SK-N-DZ (cell line): ENCODE data around the gene KIZ.
A peak's percentile ranks its signal among the peaks of the same experiment; 100 is the strongest.

Experiments
- DNase-seq: peaks from one replicate; pipeline ENCODE4 v3.0.0-alpha.2; 2015; ENCODE audit warnings: low spot score

Gene KIZ

DNA sequence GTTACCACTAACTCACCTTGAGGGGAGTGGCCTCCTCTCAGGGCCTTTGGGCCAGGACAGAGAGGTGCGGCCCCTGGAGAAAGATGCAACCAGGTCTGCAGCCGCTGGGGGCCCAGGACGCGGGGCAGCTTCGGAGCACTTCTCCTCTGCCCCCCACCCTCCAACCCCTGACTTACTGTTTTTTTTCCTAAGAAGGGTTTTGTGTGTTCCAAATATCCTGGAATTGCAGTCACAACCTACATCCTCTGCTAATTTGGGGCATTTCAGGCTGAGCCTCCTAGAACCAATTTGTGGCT lies 21.5 kb upstream of the KIZ start:
- DNase-seq: no peak

DNA sequence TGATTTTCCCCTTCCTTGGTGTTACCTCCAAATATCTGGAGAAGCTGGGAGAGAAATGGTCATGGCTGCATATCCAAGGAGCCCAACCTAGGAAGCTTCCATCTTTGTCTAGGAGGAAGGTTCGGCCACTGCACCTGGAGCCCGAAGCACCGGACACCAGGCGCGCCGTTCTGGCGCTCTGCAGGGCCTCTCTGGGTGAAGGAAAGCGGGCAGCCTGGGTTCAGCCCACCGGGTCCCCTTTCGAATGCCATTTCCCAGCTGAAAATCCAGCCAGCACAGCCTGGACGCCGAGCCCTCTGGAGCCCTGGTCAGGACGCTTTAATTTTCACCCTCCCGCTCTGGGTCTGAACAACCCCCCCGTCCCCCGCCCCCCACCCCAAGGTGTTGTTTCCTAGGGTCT lies 21.0 kb upstream of the KIZ start:
- DNase-seq: no peak

DNA sequence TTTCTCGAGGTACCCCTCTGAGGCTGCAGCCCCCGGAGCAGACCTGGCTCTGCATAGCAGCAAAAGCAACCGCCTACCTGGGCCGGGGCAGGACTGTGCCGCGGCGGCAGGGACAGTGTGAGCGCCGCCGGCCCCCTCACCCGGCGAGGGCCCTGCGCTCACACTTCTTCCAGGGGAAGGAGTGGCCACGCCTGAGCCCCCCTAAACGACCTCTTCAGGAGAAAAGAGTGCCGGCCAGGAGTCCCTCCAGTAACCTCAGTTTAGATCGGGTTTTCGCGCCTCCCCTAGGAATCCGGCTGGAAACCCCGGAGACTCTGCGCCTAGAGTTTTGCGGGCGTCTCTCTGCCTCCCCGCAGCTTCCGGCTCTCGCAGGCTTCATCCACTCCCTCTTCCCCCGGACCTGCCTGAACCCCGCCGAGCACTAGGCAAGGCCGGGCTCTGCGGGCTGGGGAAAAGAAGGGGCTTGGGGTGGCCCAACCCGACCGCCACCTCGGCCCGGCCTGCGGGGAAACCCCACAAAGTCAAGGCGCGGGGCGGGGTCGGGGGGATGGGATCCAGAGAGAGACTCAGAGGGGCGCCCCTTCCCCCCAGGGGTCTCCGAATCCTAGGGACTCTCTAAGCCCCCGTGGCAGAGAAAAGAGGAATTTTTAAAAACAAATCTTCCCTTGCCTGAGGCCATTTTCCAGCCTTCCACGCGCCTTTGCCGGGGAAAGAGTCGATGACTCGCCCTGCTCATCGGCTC lies 20.3 kb upstream of the KIZ start:
- no peak for DNase-seq

DNA sequence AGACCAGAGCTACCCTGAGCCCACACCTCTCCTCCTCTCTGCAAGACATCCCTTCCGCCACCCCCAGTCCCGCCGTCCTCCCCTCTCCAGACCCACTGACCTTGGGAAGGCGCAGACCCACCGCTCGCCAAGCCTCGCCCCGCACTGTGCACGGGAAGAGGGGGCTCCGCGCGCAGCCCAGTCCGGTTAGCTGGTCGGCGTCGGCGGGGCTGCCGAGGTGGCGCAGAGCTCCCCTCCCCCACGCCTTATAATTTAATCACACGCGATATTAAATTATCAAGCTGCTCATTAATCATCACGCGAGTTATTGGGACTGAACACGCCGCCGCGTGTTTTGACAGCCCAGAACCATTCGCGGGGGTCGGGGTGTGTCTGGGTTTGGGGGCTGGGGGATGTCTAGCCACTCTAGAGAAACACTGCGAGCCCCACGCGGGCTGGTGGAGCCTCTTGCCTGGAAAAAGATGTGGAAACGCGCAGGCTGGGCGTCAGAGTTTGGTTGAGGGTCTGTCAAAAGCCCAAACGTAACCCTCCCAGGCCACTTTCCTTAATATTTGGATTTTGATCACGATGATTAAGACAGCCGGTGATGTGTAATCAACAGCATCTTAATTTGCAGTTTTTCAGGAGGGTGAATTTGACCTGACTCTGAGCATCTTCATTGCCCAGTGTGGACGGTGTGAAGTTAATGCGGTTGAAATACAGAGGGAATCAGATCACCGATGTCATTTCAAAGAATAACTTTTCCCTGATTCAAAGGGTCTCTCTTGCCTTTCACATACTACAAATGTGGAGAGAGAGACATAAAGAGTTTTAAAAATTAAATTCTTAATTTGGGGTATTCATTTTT lies 19.5 kb upstream of the KIZ start, which contains the start of gene LINC00237:
Gene LINC00237 (minus strand): TSS at position 188 of the 847 bp plus-strand sequence.
- no peak for DNase-seq

DNA sequence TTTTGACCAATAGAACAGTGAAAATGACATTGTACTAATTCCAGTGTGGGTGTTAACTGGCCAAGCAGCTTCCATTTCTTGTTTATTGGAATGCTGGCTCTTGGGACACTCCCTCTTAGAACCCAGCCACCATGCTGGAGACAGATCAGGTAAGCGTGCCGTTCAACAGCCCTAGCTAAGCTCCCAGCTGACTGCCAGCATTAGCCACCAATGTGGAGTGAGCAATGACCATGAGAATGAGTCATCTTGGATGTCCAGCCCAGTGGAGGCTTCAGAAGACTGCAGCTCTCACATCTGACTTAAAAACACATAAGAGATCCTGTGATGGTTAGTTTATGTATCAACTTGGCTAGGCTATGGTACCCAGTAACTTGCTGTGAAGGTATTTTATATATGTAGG lies 16.7 kb upstream of the KIZ start:
- no peak for DNase-seq

DNA sequence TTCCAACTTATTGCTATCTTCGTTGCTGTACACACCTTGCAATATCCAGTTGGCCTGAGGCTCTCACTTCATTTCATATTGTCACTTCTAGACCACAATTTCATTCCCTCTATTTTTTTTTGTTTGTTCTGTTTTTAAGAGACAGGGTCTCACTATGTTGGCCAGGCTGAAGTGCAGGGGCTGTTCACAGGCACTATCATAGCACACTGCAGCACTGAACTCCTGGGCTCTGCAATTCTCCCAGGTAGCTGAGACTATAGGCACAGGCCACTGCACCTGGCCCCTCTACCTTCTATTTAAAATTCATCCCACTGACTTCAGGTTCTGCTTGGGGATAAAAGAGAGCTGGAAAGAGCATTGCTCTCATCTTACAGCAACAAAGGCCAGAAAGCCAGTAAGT lies 15.1 kb upstream of the KIZ start:
- DNase-seq: no peak

DNA sequence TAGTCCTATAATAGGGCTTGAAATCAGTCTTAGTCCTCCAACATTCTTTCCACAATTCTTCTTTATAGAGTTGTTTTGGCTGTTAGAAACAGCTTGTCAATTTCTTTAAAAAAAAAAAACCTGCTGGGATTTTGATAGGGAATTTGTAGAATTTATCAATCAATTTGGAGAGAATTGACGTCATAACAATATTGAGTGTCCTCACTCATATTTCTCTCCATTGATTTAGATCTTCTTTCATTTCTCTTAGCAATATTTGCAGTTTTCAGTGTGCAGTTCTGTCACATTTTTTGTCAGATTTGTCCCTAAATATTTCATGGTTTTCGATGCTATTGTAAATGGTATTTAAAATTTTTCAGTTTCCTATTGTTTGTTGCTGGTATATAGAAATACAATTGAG lies 14.5 kb upstream of the KIZ start:
- DNase-seq: no peak

DNA sequence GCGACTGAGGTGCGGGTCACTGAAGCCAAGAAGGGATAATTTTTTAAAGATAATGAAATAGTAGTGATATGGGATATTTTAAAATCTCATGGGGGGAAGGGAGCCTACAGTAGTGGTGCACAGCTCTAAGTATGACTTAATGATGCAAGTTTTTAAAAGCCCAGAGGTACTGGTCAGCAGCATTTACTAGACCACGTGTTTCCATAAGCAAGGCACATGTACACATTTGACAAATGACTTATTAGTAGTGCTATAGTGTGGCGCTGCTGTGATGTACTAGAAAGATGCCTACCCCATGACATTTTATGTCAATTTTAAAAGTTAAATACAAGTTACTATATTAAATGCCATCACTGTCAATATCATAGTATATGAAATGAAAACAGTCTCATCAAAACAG lies 12.2 kb upstream of the KIZ start:
- no peak for DNase-seq

DNA sequence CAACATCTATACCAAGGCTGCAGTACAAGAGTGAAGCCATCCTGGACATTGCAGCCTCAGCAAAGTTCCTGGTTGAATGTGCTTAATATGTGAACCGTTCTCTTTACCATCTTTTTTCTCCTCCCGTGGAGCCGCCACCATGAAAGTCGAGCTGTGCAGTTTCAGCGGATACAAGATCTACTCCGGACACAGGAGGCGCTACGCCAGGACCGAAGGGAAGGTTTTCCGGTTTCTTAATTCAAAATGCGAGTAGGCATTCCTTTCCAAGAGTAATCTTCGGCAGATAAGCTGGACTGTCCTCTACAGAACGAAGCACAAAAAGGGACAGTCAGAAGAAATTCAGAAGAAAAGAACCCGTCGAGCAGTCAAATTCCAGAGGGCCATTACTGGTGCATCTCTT lies 11.3 kb upstream of the KIZ start:
- no peak for DNase-seq

DNA sequence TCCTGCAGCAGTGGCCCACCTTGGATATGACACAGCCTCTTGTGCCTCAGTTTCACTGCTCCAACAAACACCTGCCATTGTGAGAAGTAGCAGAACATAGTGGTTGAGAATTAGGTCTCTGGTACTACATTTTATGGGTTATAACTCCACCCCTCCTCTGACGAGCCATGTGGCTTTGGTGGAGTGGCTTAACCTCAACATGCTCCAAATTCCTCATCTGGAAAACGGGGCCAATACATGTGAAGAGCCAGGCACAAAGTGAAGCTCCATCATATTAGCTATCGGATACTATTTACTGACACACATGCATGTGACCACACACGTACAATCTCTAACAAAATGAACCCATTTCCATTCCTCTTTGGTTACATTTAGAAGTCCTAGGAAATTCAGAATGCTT lies 8.4 kb upstream of the KIZ start:
- DNase-seq: no peak

DNA sequence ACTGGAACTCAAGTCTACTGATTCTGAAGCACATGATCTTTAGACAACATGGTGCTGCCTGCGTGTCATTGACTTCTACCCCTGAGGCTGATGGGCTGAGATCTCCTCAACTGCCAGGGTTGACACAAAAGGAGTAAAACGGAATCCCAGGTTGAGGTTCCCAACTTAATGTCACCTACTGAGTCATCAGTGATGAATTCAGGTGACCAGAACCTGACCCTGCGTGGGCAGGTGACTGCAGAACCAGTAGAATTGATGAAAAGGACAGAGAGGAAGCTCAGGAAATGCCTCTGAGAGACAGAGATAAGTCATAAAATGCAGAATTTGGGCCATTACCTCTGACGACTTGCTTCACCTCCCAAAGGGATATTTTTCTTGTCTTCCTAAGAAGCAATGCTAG lies 7.7 kb upstream of the KIZ start:
- DNase-seq: no peak

DNA sequence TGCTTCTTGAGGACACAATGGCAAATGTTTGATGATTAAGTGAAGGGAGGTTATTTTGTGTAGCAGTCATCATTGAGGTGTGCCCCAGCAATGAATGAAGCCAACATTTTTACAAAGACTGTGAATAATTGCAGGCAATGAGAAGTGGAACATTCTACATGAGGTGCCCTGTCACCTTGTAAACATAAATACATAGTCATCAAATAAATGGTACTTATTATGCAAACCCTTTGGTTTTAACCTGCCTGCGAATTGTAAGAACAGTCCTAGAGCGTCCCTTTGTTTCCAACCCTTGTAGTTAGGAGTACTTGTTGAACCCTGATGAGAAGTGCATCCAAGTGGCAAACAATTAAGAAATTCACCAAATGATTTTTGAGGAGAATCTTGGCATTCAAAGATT lies 7.1 kb upstream of the KIZ start:
- no peak for DNase-seq

DNA sequence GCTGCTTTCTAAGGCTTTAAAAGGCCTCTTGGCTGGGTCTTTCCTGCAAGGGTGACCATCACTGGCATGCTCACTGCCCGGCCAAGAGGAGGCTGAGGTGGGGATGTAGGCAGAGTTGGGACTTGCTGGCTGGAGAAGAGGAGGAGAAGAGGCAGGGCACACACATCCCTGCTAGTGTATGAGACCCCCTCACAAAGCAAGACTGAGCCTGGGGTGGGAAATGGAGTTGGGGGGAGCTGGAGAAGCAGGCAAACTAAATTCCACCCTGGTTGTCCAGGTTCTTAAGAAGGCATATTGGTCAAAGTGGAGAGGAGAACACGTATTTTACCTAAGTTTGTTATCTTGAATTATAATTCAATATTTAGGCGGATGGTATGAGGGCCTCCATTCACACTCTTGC lies 1.7 kb upstream of the KIZ start:
- DNase-seq: no peak

DNA sequence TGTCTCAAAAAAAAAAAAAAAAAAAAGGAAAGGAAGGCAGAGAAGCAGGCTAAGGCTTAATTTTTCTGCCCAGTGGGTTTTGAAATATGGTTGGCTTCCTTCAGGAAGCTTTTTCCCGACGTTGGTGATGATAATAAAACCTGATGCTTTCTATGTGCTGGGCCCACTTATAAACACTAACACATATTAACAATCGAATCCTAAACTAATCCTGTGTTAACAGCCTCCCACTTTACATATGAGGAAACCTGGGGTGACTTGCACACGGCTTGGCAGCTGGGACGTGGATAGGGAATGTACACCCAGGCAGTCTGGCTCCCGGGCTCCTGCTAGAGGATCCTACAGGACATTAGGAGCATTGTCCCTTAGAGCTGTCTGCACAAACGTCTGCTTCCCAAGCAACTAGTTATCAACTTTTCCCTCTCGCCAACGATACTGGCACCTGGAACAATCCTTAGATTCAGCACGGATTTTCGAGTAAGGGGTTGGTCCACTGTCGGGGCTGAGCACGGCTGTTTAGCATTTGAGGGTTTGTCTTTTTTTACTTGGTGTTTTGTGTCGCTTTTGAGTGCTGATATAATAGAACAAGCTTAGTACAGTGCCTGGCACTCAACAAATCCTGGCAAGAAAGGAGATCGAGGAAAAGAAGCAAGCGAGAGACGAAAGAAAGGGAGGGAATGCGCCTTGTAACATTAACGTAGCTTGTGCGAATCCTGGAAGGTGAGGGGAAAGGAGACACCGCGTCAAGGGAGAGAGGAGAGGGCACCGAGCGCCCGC lies 622 bp upstream of the KIZ start:
- peak; percentile 74 for DNase-seq

DNA sequence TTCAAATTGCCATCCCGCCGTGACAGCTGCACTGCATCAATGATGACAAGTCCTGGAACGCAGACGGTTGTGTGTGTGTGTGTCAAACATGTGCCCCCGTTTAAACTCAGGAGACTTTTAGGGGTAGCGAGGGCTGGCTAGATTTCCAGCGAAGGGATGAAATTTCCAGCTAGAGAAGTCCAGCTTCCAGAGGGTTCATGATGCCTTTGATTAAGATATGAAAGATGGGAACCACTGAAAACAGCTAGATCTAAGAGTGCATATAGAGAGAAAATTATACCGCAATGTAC lies 644 bp downstream of the KIZ start:
- no peak for DNase-seq

DNA sequence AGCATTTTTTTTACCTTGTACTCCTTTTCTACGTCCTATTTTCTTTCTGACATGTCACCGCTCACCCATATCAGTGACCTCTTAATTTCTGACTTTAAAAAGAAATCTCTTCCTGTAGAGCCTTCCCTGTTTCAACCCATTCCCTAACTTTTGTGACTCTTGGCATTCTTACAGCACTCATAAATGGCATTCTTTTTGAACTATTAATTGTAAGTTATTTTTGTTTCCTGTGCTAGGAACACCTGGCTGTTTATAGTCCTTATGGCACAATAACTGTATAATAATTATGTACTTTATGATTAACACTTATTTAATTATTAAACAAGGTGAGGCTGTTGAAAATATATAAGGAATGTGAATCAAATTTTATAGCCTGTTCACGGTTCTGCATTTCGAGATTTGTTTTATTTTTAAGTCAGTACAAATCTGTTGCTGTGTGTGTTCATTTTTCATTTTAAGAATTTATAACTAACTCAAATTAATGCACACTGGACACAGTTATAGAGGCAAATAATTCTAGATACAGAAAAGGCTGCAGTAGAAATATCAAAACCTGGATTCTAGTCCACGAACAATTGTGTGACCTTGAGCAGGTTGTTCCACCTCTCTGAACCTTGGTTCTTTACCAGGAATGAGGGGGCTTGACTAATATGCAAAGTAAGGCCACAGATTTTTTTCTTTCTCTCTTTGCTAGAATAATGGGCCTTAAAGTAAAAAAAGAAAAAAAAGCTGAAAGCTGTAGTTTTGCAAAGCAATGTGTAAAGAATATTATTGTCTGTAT lies 1.5 kb downstream of the KIZ start:
- DNase-seq: no peak

DNA sequence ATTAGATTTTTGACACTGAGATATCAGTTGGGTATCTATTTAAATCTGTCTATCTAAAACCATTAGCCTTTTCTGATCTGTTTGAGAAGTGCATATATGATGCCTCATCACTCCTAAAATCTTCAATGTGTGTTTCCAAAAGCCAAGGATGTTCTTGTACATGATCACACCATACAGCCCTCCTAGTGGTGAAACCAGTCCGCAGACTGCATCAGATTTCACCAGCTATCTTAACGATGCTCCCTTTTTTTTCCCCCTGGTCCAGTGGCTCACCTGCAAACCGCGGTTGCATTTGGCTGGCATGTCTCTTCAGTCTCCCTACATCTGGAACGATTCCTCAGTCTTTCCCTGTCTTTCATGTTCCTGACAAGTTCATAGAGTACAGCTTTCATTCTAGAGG lies 4.0 kb downstream of the KIZ start:
- no peak for DNase-seq

DNA sequence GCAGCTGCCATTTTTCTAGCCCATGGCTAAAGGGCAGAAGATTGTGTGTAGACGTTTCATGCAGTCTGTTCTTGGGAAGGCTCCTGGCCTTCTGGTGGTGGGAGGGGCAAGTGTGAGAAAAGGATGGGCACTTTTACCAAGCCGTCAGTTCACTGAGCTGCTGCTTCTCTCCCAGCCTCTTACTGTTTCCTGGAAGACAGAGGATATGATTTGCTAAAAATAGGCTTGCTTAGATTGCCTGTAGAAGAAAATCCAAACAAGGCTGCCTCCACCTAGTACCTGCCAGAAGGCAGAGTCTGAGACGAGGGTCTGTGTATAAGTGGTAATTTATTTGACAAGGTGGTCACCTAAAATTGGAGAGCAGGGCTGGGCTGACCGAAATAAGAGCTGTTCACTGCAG lies 7.5 kb downstream of the KIZ start:
- DNase-seq: no peak

DNA sequence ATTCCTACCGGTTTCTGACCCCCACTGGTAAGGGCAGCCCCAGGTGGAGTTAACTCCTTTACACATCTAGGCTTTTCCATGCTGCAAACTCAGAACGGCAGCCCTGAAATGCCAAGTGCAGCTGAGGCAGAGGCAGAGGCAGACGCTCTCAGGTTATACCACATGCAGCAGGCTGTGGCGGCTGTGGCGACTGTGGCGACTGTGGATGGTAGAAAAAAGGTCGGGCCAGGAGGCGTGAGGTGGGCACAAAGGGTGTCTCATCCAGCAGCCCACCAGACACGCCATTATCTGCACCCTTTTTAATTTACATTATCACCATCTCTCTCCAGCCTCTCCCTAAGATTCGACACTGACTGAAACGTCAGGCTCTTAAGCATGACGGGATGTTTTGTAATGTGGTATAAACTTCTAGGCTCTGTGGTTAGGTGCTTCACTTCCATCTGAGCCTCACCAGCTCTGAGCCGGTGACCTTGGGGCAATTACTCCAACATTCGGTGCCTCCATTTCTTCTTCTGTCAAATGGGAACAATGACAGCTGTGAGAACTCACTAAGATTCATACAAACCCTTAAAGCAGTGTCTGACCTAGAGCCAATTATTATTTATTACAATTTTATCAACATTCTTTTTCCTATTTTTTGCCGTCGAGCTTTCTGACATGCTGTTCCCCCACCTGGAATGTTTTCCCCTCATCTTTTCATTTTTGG lies 8.2 kb downstream of the KIZ start:
- DNase-seq: no peak

DNA sequence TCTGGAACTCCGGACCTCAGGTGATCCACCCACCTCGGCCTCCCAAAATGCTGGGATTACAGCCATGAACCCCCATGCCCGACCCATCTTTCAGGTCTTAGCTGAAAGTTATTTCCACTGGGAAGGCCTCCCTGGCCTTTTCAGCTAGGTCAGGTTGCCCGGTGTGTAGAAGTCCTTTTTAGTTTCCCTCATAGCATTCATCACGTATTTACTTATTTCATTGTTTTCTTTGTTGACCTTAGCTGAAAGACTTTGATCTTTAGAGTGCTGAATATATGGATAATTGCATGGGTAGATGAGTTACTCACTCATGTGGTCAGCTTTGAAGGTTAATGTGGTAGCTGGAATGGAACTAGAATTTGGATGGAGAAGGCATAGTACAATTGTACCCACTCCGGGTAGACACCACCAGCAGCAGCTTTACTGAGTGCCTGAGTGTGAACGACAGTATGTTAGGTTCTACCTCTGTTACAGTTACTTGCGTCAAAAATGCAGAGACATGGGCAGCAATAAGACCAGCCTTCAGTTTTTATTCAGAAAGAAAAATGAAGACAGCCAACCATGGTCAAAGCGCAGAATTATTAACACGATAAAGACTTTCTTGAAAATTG lies 9.1 kb downstream of the KIZ start:
- DNase-seq: no peak
